ENCODE measurements around the gene HTRA3.

Gene HTRA3

DNA sequence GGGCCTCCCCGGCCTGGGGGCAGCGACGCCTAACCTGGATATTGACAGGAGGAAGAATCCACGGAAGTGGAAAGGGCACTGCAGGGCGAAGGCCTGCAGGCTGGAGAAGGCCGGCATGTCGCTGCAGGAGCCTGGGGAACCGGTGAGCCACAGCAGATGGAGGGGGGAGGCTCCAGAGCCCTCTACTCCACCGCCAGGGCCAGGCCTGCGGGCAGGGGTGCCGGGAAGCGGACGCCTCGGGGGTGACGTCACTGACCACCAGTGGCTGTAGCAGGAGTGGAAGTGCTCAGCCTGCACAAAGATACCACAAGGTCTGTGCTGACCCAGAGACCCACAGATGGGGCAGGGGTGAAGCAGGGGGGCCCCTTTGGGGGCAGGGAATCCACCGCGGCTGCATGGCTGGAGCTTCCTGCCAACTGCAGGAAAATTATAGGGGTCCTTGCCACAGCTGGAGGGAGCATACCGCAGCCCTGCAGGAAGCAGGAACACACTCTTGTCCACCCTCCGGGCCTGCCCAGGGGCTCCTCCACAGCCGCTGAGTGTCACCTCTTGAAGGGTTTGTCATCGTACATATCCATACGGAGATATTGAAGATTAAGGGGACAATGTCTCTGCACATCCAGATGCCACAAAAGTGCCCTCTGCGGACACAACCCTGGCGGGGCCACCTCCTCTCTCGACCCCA is 7.6 kb upstream of the HTRA3 start:
- H3K27me3 ChIP-seq (ENCODE audit: insufficient read depth, poor library complexity, severe bottlenecking), result no peaks in the 10 kb centered on the region

DNA sequence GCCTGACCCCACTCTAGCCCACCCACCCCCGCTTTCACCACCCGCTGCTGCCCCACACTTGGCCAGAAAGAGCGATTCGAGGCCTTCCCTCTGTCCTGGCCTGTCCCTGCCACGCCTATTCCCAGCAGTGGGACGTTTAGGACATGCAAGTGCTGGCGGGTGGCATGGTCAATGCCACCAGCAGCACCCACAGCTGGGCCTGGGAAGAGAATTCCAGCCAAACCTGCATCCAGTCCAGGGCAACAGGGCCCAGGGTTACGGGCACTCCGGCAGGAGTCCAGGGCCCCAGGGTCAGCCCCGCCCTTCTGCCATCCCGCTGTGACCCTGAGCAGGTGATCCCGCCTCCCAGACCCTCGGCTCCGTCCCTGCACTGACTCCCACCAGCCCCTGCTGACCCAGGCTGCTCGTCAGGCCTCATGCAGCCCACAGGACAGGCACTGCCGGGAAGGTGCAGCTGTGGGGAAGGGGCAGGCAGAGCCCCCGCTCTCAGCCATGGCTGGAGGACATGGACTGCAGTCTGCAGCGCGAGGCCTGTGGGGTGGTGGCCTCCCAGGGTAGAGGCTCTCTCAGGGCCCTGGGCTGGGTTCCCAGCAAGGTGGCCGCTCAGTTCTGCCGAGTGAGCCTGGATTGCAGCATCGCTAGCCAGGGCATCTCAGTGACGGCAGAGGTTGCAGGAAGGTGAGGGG is 6.8 kb upstream of the HTRA3 start:
- no peak overlapping the region for H3K4me3 ChIP-seq (replicated peaks; ENCODE audit: insufficient read depth, low read length)
- TF ChIP-seq, protein P1, sequence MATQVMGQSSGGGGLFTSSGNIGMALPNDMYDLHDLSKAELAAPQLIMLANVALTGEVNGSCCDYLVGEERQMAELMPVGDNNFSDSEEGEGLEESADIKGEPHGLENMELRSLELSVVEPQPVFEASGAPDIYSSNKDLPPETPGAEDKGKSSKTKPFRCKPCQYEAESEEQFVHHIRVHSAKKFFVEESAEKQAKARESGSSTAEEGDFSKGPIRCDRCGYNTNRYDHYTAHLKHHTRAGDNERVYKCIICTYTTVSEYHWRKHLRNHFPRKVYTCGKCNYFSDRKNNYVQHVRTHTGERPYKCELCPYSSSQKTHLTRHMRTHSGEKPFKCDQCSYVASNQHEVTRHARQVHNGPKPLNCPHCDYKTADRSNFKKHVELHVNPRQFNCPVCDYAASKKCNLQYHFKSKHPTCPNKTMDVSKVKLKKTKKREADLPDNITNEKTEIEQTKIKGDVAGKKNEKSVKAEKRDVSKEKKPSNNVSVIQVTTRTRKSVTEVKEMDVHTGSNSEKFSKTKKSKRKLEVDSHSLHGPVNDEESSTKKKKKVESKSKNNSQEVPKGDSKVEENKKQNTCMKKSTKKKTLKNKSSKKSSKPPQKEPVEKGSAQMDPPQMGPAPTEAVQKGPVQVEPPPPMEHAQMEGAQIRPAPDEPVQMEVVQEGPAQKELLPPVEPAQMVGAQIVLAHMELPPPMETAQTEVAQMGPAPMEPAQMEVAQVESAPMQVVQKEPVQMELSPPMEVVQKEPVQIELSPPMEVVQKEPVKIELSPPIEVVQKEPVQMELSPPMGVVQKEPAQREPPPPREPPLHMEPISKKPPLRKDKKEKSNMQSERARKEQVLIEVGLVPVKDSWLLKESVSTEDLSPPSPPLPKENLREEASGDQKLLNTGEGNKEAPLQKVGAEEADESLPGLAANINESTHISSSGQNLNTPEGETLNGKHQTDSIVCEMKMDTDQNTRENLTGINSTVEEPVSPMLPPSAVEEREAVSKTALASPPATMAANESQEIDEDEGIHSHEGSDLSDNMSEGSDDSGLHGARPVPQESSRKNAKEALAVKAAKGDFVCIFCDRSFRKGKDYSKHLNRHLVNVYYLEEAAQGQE (IDR thresholded peaks at IDR 0.05; ENCODE audit: insufficient replicate concordance, low read depth), result no peak
- TF ChIP-seq GABPA (IDR thresholded peaks at IDR 0.05; ENCODE audit: low read depth) (no peak), SPI1 (IDR thresholded peaks at IDR 0.05; ENCODE audit: borderline replicate concordance, low read depth) (no peak), POLR2AphosphoS5 (IDR thresholded peaks at IDR 0.05; ENCODE audit: low read depth) (no peak)
- TF ChIP-seq, protein P2, sequence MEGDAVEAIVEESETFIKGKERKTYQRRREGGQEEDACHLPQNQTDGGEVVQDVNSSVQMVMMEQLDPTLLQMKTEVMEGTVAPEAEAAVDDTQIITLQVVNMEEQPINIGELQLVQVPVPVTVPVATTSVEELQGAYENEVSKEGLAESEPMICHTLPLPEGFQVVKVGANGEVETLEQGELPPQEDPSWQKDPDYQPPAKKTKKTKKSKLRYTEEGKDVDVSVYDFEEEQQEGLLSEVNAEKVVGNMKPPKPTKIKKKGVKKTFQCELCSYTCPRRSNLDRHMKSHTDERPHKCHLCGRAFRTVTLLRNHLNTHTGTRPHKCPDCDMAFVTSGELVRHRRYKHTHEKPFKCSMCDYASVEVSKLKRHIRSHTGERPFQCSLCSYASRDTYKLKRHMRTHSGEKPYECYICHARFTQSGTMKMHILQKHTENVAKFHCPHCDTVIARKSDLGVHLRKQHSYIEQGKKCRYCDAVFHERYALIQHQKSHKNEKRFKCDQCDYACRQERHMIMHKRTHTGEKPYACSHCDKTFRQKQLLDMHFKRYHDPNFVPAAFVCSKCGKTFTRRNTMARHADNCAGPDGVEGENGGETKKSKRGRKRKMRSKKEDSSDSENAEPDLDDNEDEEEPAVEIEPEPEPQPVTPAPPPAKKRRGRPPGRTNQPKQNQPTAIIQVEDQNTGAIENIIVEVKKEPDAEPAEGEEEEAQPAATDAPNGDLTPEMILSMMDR (IDR thresholded peaks at IDR 0.05; ENCODE audit: insufficient read depth, low read length), result no peak
- H3K27me3 ChIP-seq (ENCODE audit: insufficient read depth, poor library complexity, severe bottlenecking), result no peaks in the 10 kb centered on the region
- no peak overlapping the region for H3K27ac ChIP-seq (replicated peaks)
- no peak for DNase-seq (ENCODE audit: low read depth in 1 of 2, low spot score in 1 of 2)

More for the DNA sequence above, 7.6 kb upstream of the HTRA3 start:
- TF ChIP-seq, protein P1 (IDR thresholded peaks at IDR 0.05; ENCODE audit: insufficient replicate concordance, low read depth), result no peak
- TF ChIP-seq POLR2AphosphoS5 (IDR thresholded peaks at IDR 0.05; ENCODE audit: low read depth) (no peak), GABPA (IDR thresholded peaks at IDR 0.05; ENCODE audit: low read depth) (no peak), SPI1 (IDR thresholded peaks at IDR 0.05; ENCODE audit: borderline replicate concordance, low read depth) (no peak)
- TF ChIP-seq, protein P2 (IDR thresholded peaks at IDR 0.05; ENCODE audit: insufficient read depth, low read length), result no peak
- DNase-seq (ENCODE audit: low read depth in 1 of 2, low spot score in 1 of 2), result peak; percentile 17 to 67
- no peak overlapping the region for H3K27ac ChIP-seq (replicated peaks)
- H3K4me3 ChIP-seq (replicated peaks; ENCODE audit: insufficient read depth, low read length), result no peak overlapping the region

DNA sequence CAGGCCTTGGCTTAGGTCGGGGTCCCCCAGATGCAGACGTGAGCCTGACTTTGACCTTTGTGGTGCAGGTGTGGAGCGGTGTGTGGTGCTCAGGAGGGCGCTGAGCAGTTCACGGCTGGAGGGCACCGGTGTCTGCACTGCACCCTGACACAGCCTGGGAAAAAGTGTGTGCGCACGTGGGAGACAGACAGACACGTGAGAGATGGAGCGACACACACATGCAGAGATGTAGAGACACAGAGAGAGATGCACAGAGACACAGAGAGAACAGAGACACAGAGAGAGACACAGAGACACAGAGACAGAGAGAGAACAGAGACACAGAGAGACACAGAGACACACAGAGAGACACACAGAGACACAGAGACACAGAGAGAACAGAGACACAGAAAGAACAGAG is 6.2 kb upstream of the HTRA3 start:
- Histone ChIP-seq H3K27ac (replicated peaks) (no peak overlapping the region), H3K27me3 (ENCODE audit: insufficient read depth, poor library complexity, severe bottlenecking) (no peaks in the 10 kb centered on the region), H3K4me3 (replicated peaks; ENCODE audit: insufficient read depth, low read length) (no peak overlapping the region)
- TF ChIP-seq POLR2AphosphoS5 (IDR thresholded peaks at IDR 0.05; ENCODE audit: low read depth), result no peak
- no peak for TF ChIP-seq GABPA (IDR thresholded peaks at IDR 0.05; ENCODE audit: low read depth)
- TF ChIP-seq SPI1 (IDR thresholded peaks at IDR 0.05; ENCODE audit: borderline replicate concordance, low read depth), result no peak
- TF ChIP-seq, protein P1 (IDR thresholded peaks at IDR 0.05; ENCODE audit: insufficient replicate concordance, low read depth), result no peak
- TF ChIP-seq, protein P2 (IDR thresholded peaks at IDR 0.05; ENCODE audit: insufficient read depth, low read length), result no peak
- DNase-seq (ENCODE audit: low read depth in 1 of 2, low spot score in 1 of 2), result no peak
